Right cardiac atrium (tissue), 5 donors: ENCODE results near the gene STX19. TPM values are rescaled to one million over a fixed set of nuclear protein-coding genes. Genes with fewer than 3 reads are reported as not detected.
A peak's percentile ranks its signal among the peaks of the same experiment; 100 is the strongest.

Experiments
- ATAC-seq, 2 donors: fragments of 200-7000 bp; cut with Tn5 transposase; one replicate each; pipeline versions ENCODE4 v1.8.0 to v1.9.1; 2020; ENCODE audit warnings: moderate library complexity in 2 of 2, mild to moderate bottlenecking in 1 of 2
- DNase-seq, 3 donors: peaks; one replicate each; pipeline ENCODE4 v3.0.0-alpha.2; 2020
- H3K27ac ChIP-seq: one replicate; pipeline ENCODE4 v1.5.1; 2013; ENCODE audit warnings: mild to moderate bottlenecking, low read length, control low read depth, moderate library complexity
- H3K27me3 ChIP-seq: one replicate; pipeline ENCODE4 v1.6.1; 2013; ENCODE audit not compliant: control insufficient read depth, insufficient read depth
- H3K4me1 ChIP-seq: one replicate; pipeline ENCODE4 v1.6.1; 2013; ENCODE audit warnings: low read length; ENCODE audit not compliant: control insufficient read depth, insufficient read depth
- H3K4me3 ChIP-seq: one replicate; pipeline ENCODE4 v1.5.1; 2013; ENCODE audit warnings: low read length, control low read depth
- H3K9me3 ChIP-seq: one replicate; pipeline ENCODE4 v1.6.1; 2013; ENCODE audit warnings: low read length; ENCODE audit not compliant: control insufficient read depth
- WGBS: extraction: QIAGEN DNeasy Blood & Tissue Kit; methylation state at CpG from one replicate; pipeline ENCODE4 v1.1.7; 2013; 5-methylcytosine and 5-hydroxymethylcytosine counted together
- intact Hi-C, 4 donors: fragments of 100-400 bp; cut with DNase I; formaldehyde crosslinking; loops; one replicate each; pipeline versions ENCODE4 v1.11.0 to v1.14.0; 2022 to 2023
- polyA plus RNA-seq: library from polyadenylated mRNA; stranded (reverse); fragments of 200-250 nt; gene quantifications from one replicate; pipeline ENCODE4 v1.2.3, GENCODE V29; 2013
- total RNA-seq, 4 donors: library from RNA; stranded (reverse); fragmentation: NEBNext Ultra II Directional; extraction: Animal tissue kit (Norgen Biotek cat#: 25700); gene quantifications; one replicate each; pipeline ENCODE4 v1.2.1, GENCODE V29; 2021
- donor health status: healthy with polysubstance abuse.
- donor health status: DM: no; HTN: yes; CAD: no.
- donor health status: DM: no; HTN: no; CAD: no.
- donor health status: DM: no; HTN: yes; CAD: no; lungs with severe emphysema.
- donor health status: DM: yes; HTN: yes; CAD: no.

STX19 gene
- total and polyA plus RNA-seq, 5 donors = 0.28 TPM; not detected in 4

GRCh38 chr3:93994056-93994455 lies 34.3 kb downstream of the STX19 start:
- no peaks in the 10 kb centered on the region for H3K9me3 ChIP-seq
- DNase-seq = no peak
- intact Hi-C loops = no loop called here
- H3K4me3 ChIP-seq = no peak overlapping the region
- H3K4me1 ChIP-seq = peaks cover 2% of the 10 kb centered on the region
- 84% methylated on average over 3 of the region's 3 CpGs for WGBS
- ATAC-seq = no peak
- no peak overlapping the region for H3K27ac ChIP-seq
- H3K27me3 ChIP-seq = no peaks in the 10 kb centered on the region

GRCh38 chr3:93992207-93992606 lies 36.2 kb downstream of the STX19 start:
- Histone ChIP-seq H3K9me3 (no peaks in the 10 kb centered on the region), H3K4me1 (peaks cover 2% of the 10 kb centered on the region), H3K27ac (no peak overlapping the region), H3K4me3 (no peak overlapping the region), H3K27me3 (no peaks in the 10 kb centered on the region)
- WGBS = 84% methylated on average over 3 of the region's 3 CpGs
- ATAC-seq = no peak
- intact Hi-C loops = no loop called here
- no peak for DNase-seq

- Histone ChIP-seq H3K4me3 (no peak overlapping the region), H3K27me3 (no peaks in the 10 kb centered on the region), H3K4me1 (peaks cover 2% of the 10 kb centered on the region), H3K27ac (no peak overlapping the region), H3K9me3 (no peaks in the 10 kb centered on the region)
- ATAC-seq (no peak), DNase-seq (no peak)
- intact Hi-C loops = no loop called here
- WGBS = 92% methylated on average over 2 of the region's 2 CpGs
These were observed 36.8 kb downstream of the STX19 start for GRCh38 chr3:93991631-93992030.

GRCh38 chr3:93989241-93989640 lies 39.2 kb downstream of the STX19 start:
- Histone ChIP-seq H3K27me3 (no peaks in the 10 kb centered on the region), H3K4me1 (peaks cover 2% of the 10 kb centered on the region), H3K9me3 (no peaks in the 10 kb centered on the region), H3K27ac (no peak overlapping the region), H3K4me3 (no peak overlapping the region)
- 61% methylated on average over 3 of the region's 3 CpGs for WGBS
- intact Hi-C loops = no loop called here
- DNase-seq (no peak), ATAC-seq (no peak)

- no peak for DNase-seq
- 93% methylated on average over 9 of the region's 9 CpGs for WGBS
These were observed 39.6 kb downstream of the STX19 start for GRCh38 chr3:93988764-93989163.

GRCh38 chr3:93988283-93988682 lies 40.1 kb downstream of the STX19 start:
- DNase-seq (no peak), ATAC-seq (no peak)
- Histone ChIP-seq H3K27ac (no peak overlapping the region), H3K27me3 (no peaks in the 10 kb centered on the region), H3K4me3 (no peak overlapping the region), H3K4me1 (no peaks in the 10 kb centered on the region), H3K9me3 (no peaks in the 10 kb centered on the region)
- intact Hi-C loops = no loop called here

More at GRCh38 chr3:93988764-93989163, 39.6 kb downstream of the STX19 start:
- Histone ChIP-seq H3K27me3 (no peaks in the 10 kb centered on the region), H3K9me3 (no peaks in the 10 kb centered on the region), H3K27ac (no peak overlapping the region), H3K4me3 (no peak overlapping the region), H3K4me1 (no peaks in the 10 kb centered on the region)
- intact Hi-C loops = no loop called here
- ATAC-seq = no peak

GRCh38 chr3:93984618-93985017 lies 43.8 kb downstream of the STX19 start:
- intact Hi-C loops = no loop called here
- Histone ChIP-seq H3K4me1 (no peaks in the 10 kb centered on the region), H3K27me3 (no peaks in the 10 kb centered on the region), H3K27ac (no peak overlapping the region), H3K4me3 (no peak overlapping the region), H3K9me3 (no peaks in the 10 kb centered on the region)
- ATAC-seq (no peak), DNase-seq (no peak)
- 93% methylated on average over 5 of the region's 5 CpGs for WGBS

- no peaks in the 10 kb centered on the region for H3K27me3 ChIP-seq
- no peak overlapping the region for H3K27ac ChIP-seq
- no peaks in the 10 kb centered on the region for H3K9me3 ChIP-seq
- no peaks in the 10 kb centered on the region for H3K4me1 ChIP-seq
- H3K4me3 ChIP-seq = no peak overlapping the region
- ATAC-seq (no peak), DNase-seq (no peak)
- WGBS = 97% methylated on average over 3 of the region's 3 CpGs
- intact Hi-C loops = no loop called here
These were observed 45.0 kb downstream of the STX19 start for GRCh38 chr3:93983408-93983807.

GRCh38 chr3:93981649-93982048 lies 46.7 kb downstream of the STX19 start:
- no peaks in the 10 kb centered on the region for H3K9me3 ChIP-seq
- ATAC-seq (no peak), DNase-seq (peak in 1 of 3 donors; percentile 41)
- intact Hi-C loops = no loop called here
- no peaks in the 10 kb centered on the region for H3K27me3 ChIP-seq
- no peak overlapping the region for H3K4me3 ChIP-seq
- H3K27ac ChIP-seq = no peak overlapping the region
- WGBS = 96% methylated on average over 13 of the region's 13 CpGs
- no peaks in the 10 kb centered on the region for H3K4me1 ChIP-seq

GRCh38 chr3:93979850-93980676 lies 48.3 kb downstream of the STX19 start, which contains the start of gene ARL13B:
TSS of gene ARL13B (plus strand) at chr3:93980155. CDS start at chr3:93980424, 269 bp downstream.
- H3K9me3 ChIP-seq = no peaks in the 10 kb centered on the region
- peak within 1 kb of the TSS; percentile 79 for H3K4me3 ChIP-seq
- peak; percentile 99 for DNase-seq
- under 1% methylated on average over 66 of the region's 66 CpGs for WGBS
- no peaks in the 10 kb centered on the region for H3K4me1 ChIP-seq
- intact Hi-C loops = loop anchor here in 1 of 4 donors (10.0 kb wide), 1 partner anchor 65 kb away; no protein-coding TSS in a partner anchor
- peak within 1 kb of the TSS; percentile 95 for H3K27ac ChIP-seq
- peak; percentile 100 for ATAC-seq
- no peaks in the 10 kb centered on the region for H3K27me3 ChIP-seq

- Histone ChIP-seq H3K4me1 (peaks cover 5% of the 10 kb centered on the region), H3K27ac (peak within 1 kb of the TSS; percentile 98), H3K27me3 (no peaks in the 10 kb centered on the region), H3K9me3 (no peaks in the 10 kb centered on the region), H3K4me3 (peak within 1 kb of the TSS; percentile 79)
- ATAC-seq (peak; percentile 98 to 99), DNase-seq (peak; percentile 93 to 95 (median 94))
- 1% methylated on average over 53 of the region's 53 CpGs for WGBS
- intact Hi-C loops = loop anchor here in 1 of 4 donors (10.0 kb wide), 1 partner anchor 59 kb away; no protein-coding TSS in a partner anchor
These were observed 55.0 kb downstream of the STX19 start, which contains the start of gene PROS1 for GRCh38 chr3:93973131-93974126. TSS of gene PROS1 (minus strand) at chr3:93973896. CDS start at chr3:93973749, 147 bp downstream.
